Caco-2 (cell line): ENCODE data around the gene F2. TPM values are rescaled to one million over a fixed set of nuclear protein-coding genes. Genes with fewer than 3 reads are reported as not detected.
A peak's percentile ranks its signal among the peaks of the same experiment; 100 is the strongest.

Experiments
- BruUV-seq: library from RNA; stranded (reverse); fragments of 400-500 nt; replicated peaks from 2 replicates; lab custom pipeline; 2021; lab: Mats Ljungman, UMichigan
- CTCF ChIA-PET: fragments of 300-600 bp; sonication (Branson Sonifier 250); formaldehyde crosslinking; loops from one replicate; lab custom pipeline; 2022; ENCODE audit warnings: antibody characterized with exemption; lab: Charles Lee
- POLR2A ChIA-PET: fragments of 300-600 bp; sonication (Branson Sonifier 250); formaldehyde crosslinking; loops from one replicate; lab custom pipeline; 2022; ENCODE audit warnings: antibody characterized with exemption; lab: Charles Lee
- DNase-seq, 2 experiments: peaks; one replicate each; pipeline versions ENCODE4 v3.0.0 to v3.0.0-alpha.2; 2020 to 2022
- H3K27me3 ChIP-seq: replicated peaks from 2 replicates; pipeline ENCODE4 v1.6.0; 2011; ENCODE audit warnings: low read length; ENCODE audit not compliant: control insufficient read depth, insufficient read depth
- H3K36me3 ChIP-seq: 2 replicates; pipeline ENCODE4 v1.5.1; 2011; ENCODE audit warnings: low read length; ENCODE audit not compliant: control insufficient read depth, insufficient read depth
- H3K4me1 ChIP-seq: fragments of 250-450 bp; sonication (Bioruptor Pico); 2 replicates; pipeline ENCODE4 v1.5.1; 2020; ENCODE audit warnings: mild to moderate bottlenecking
- H3K4me3 ChIP-seq: 2 replicates; pipeline ENCODE4 v1.5.1; 2011; ENCODE audit warnings: low read depth, mild to moderate bottlenecking, control low read depth, low read length
- H3K9me3 ChIP-seq: fragments of 250-450 bp; sonication (Bioruptor Pico); 2 replicates; pipeline ENCODE4 v1.5.1; 2020; ENCODE audit warnings: mild to moderate bottlenecking, moderate library complexity
- H3K27ac Mint-ChIP-seq: one replicate; pipeline ENCODE4 v1.8.0; 2022; ENCODE audit warnings: mixed read lengths; ENCODE audit not compliant: unreplicated experiment
- H3K27me3 Mint-ChIP-seq: one replicate; pipeline ENCODE4 v1.8.0; 2022; ENCODE audit warnings: mixed read lengths; ENCODE audit not compliant: insufficient read depth, unreplicated experiment
- H3K36me3 Mint-ChIP-seq: one replicate; pipeline ENCODE4 v1.8.0; 2022; ENCODE audit warnings: mild to moderate bottlenecking, mixed read lengths; ENCODE audit not compliant: insufficient read depth, unreplicated experiment
- H3K4me1 Mint-ChIP-seq: one replicate; pipeline ENCODE4 v1.8.0; 2022; ENCODE audit warnings: low read depth, mixed read lengths; ENCODE audit not compliant: unreplicated experiment
- H3K4me3 Mint-ChIP-seq: one replicate; pipeline ENCODE4 v1.8.0; 2022; ENCODE audit warnings: mild to moderate bottlenecking, moderate library complexity, mixed read lengths; ENCODE audit not compliant: unreplicated experiment
- H3K9me3 Mint-ChIP-seq: one replicate; pipeline ENCODE4 v1.8.0; 2022; ENCODE audit warnings: mixed read lengths; ENCODE audit not compliant: unreplicated experiment
- intact Hi-C: fragments of 100-400 bp; cut with micrococcal nuclease; formaldehyde crosslinking; loops from one replicate; pipeline ENCODE4 v1.10.0; 2022; ENCODE audit not compliant: unreplicated experiment
- total RNA-seq: library from RNA; stranded (reverse); gene quantifications from 2 replicates; pipeline ENCODE4 v1.2.3, GENCODE V29; 2022
- TF ChIP-seq, protein P1 (sequence below), 2 experiments: fragments of 200-600 bp in 1 of 2; IDR thresholded peaks; 1 replicate in 1 of 2; 2 replicates in 1 of 2; pipeline versions ENCODE4 v1.5.1 to v1.8.0; 2011 to 2022; ENCODE audit warnings: antibody characterized with exemption in 1 of 2, control low read depth in 1 of 2, inconsistent platforms in 1 of 2, low read depth in 1 of 2, low read length in 1 of 2, mild to moderate bottlenecking in 1 of 2, moderate library complexity in 1 of 2; ENCODE audit not compliant: insufficient read depth in 1 of 2, severe bottlenecking in 1 of 2, unreplicated experiment in 1 of 2

F2 gene
- total RNA-seq, 1 experiment from 2014 or later: 60.0 TPM

DNA sequence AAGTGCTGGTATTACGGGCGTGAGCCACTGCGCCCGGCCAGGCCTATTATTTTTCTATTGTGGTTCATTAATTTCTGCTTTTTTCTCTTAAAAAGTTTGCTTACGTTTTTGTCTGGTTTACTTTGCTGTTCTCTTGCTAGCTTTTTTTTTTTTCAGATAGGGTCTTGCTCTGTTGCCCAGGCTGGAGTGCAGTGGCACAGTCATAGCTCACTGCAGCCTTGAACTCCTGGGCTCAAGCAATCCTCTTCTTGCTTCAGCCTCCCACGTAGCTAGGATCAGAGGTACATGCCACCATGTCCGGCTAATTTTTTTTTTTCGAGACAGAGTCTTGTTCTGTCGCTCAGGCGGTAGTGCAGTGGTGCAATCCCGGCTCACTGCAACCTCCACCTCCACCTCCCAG is 18.7 kb downstream of the F2 start:
- CTCF ChIA-PET: no interaction called here
- Histone ChIP-seq H3K4me1 (no peaks in the 10 kb centered on the region), H3K36me3 (peaks cover 1% of the 10 kb centered on the region), H3K9me3 (no peaks in the 10 kb centered on the region), H3K4me3 (no peak overlapping the region), H3K27me3 (no peaks in the 10 kb centered on the region)
- no peaks in the 10 kb centered on the region for H3K27me3 Mint-ChIP-seq
- H3K4me3 Mint-ChIP-seq: no peak overlapping the region
- BruUV-seq: no TSS peak
- H3K27ac Mint-ChIP-seq: peak overlapping the region; percentile 34
- no peaks in the 10 kb centered on the region for H3K4me1 Mint-ChIP-seq
- H3K36me3 Mint-ChIP-seq: peaks cover 67% of the 10 kb centered on the region
- TF ChIP-seq, protein P1, sequence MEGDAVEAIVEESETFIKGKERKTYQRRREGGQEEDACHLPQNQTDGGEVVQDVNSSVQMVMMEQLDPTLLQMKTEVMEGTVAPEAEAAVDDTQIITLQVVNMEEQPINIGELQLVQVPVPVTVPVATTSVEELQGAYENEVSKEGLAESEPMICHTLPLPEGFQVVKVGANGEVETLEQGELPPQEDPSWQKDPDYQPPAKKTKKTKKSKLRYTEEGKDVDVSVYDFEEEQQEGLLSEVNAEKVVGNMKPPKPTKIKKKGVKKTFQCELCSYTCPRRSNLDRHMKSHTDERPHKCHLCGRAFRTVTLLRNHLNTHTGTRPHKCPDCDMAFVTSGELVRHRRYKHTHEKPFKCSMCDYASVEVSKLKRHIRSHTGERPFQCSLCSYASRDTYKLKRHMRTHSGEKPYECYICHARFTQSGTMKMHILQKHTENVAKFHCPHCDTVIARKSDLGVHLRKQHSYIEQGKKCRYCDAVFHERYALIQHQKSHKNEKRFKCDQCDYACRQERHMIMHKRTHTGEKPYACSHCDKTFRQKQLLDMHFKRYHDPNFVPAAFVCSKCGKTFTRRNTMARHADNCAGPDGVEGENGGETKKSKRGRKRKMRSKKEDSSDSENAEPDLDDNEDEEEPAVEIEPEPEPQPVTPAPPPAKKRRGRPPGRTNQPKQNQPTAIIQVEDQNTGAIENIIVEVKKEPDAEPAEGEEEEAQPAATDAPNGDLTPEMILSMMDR (IDR thresholded peaks at IDR 0.05; ENCODE audit: insufficient read depth in 1 of 2, low read depth in 1 of 2, low read length in 1 of 2, severe bottlenecking in 1 of 2, unreplicated experiment in 1 of 2): no peak
- DNase-seq: no peak
- H3K9me3 Mint-ChIP-seq: no peaks in the 10 kb centered on the region
- POLR2A ChIA-PET: no interaction called here
- intact Hi-C loops: no loop called here

DNA sequence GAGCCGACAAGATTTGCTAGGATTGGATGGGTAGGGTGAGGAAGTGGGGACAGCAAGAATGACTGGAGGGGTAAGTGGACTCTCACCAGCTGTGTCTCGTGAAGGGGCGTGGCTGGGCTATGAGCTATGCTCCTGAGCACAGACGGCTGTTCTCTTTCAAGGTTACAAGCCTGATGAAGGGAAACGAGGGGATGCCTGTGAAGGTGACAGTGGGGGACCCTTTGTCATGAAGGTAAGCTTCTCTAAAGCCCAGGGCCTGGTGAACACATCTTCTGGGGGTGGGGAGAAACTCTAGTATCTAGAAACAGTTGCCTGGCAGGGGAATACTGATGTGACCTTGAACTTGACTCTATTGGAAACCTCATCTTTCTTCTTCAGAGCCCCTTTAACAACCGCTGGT is 19.9 kb downstream of the F2 start:
- H3K9me3 ChIP-seq: no peaks in the 10 kb centered on the region
- no TSS peak for BruUV-seq
- H3K27me3 Mint-ChIP-seq: no peaks in the 10 kb centered on the region
- TF ChIP-seq, protein P1 (IDR thresholded peaks at IDR 0.05; ENCODE audit: insufficient read depth in 1 of 2, low read depth in 1 of 2, low read length in 1 of 2, severe bottlenecking in 1 of 2, unreplicated experiment in 1 of 2): no peak
- ChIA-PET POLR2A (interaction anchor here (0.6 kb wide), 1 partner anchor 412 kb away, joined by 9 read pairs; no protein-coding TSS in a partner anchor), CTCF (no interaction called here)
- no peaks in the 10 kb centered on the region for H3K4me1 ChIP-seq
- intact Hi-C loops: no loop called here
- DNase-seq: no peak
- peaks cover 1% of the 10 kb centered on the region for H3K36me3 ChIP-seq
- H3K4me3 ChIP-seq: no peak overlapping the region
- H3K9me3 Mint-ChIP-seq: no peaks in the 10 kb centered on the region
- H3K36me3 Mint-ChIP-seq: peaks cover 71% of the 10 kb centered on the region
- H3K4me1 Mint-ChIP-seq: no peaks in the 10 kb centered on the region
- no peak overlapping the region for H3K4me3 Mint-ChIP-seq
- H3K27me3 ChIP-seq: no peaks in the 10 kb centered on the region
- no peak overlapping the region for H3K27ac Mint-ChIP-seq

DNA sequence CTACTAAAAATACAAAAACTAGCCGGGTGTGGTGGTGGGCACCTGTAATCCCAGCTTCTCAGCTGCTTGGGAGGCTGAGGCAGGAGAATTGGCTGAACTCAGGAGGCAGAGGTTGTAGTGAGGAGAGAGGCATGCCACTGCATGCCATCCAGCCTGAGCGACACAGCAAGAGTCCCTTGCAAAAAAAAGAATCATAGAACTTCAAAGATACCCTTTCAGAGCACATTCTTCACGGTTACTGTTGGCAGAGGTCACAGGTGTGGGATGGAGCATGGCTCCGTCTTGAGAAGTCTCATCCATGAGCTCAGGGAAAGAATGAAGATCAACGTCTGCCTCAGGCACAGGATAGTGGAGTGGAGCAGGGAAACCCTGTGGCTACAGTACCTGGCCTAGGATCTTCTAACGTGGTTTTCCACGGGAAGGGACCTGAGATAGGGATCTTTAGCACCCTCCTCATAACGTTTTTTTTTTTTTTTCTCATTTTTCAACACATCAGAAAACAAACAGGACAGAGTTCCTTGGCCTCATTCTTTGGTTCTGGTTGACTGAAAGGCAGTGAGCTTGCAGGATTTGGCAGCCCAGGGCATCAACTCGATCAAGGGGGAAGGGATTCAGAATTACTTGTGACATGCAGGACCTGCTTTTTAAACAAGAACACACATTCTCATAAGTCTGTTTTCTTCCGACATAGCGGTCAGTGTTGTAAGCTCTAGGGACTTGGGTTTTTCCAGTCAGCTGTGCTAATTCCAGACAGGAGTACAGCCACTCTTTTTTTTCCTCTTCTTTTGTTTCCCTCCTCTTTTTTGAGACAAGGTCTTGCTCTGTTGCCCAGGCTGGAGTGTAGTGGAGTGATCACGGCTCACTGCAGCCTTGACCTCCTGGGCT is 22.8 kb downstream of the F2 start:
- Histone ChIP-seq H3K27me3 (no peaks in the 10 kb centered on the region), H3K36me3 (peaks cover 3% of the 10 kb centered on the region), H3K4me1 (no peaks in the 10 kb centered on the region), H3K4me3 (no peak overlapping the region), H3K9me3 (no peaks in the 10 kb centered on the region)
- no peaks in the 10 kb centered on the region for H3K4me1 Mint-ChIP-seq
- BruUV-seq: no TSS peak
- intact Hi-C loops: no loop called here
- TF ChIP-seq, protein P1 (IDR thresholded peaks at IDR 0.05; ENCODE audit: insufficient read depth in 1 of 2, low read depth in 1 of 2, low read length in 1 of 2, severe bottlenecking in 1 of 2, unreplicated experiment in 1 of 2): no peak
- H3K4me3 Mint-ChIP-seq: no peak overlapping the region
- no peak for DNase-seq
- peaks cover 93% of the 10 kb centered on the region for H3K36me3 Mint-ChIP-seq
- H3K27ac Mint-ChIP-seq: peak overlapping the region; percentile 63
- ChIA-PET CTCF (no interaction called here), POLR2A (interaction anchor here (0.6 kb wide), 1 partner anchor 500 kb away, joined by 3 read pairs; no protein-coding TSS in a partner anchor)
- H3K9me3 Mint-ChIP-seq: no peaks in the 10 kb centered on the region
- H3K27me3 Mint-ChIP-seq: no peaks in the 10 kb centered on the region
